ENCODE results near the gene CMTM6.
"Not testable (repeated sequence)": the region's sequence is repeated elsewhere in the genome, so short reads cannot be mapped to it uniquely, and the experiment has no call there.

Gene CMTM6

DNA sequence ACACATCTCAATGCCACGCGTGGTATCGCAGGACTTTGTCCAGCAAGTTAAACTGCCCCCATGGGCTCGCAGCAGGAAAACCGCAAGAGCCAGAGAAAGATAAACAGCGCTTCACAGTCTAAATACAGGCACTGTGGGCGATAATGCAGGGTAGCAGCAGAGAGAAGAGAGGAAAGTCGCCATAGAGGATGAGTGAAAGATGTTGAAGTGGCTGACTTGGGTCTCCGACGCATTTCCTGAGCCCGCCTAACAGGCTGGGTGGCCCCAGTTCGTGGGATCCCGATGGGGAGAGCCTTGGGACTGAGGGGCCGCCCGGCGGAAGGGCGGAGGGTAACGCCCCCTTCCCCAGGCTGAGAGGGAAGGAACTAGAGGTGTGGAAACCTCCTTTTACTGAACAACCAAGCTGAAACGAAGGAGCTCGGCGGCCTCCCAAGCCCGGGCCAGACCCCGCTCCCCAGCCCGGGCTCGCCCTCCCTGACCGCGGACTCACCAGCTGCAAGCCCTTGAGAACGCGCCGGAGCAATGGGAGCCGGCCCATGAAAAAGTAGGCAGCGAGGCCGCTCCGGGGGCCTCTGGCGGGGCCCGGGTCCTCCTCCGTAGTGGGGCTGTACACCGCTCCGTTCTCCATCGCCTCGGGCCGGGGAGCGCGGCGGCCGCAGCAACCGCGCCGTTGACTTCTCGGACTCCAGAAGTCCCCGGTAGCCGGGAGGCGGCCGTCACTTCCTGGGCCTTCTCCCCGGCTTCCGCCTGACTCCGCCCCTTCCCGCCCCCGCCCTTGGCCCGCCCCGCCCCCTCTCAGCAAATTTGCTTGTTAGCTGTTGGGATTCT, at the start of gene CMTM6:
CMTM6 (minus strand) TSS at position 735 of the 828 bp plus-strand sequence; CDS start at position 628, 107 bp downstream.
- no peak for FAIRE-seq
- DNase-seq (ENCODE audit: insufficient read length, low spot score) = peak; percentile 88

- FAIRE-seq (no peak), DNase-seq (ENCODE audit: insufficient read length, low spot score) (no peak)
Measured at GRCh38 chr3:32552013-32552412, 49.4 kb upstream of the CMTM6 start.

DNA sequence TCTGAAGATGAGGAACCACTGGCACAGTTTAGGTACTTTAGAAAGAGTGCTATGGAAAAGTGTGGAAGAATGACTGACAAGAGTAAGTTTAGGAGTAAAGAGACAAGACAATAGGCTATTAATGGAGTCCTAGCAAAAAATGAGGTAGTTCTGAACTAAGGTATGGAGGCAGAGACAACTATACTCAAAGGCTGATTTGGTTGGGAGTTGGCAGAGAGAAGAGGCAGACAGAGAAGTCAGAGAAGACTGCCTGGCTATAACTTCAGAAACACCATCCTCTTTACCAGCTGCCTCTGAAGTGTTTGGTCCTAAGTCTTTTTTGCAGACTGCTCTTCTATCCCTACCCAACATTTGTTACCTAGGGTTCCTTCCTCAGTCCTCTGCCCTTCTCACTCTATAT, 48.8 kb upstream of the CMTM6 start:
- no peak for FAIRE-seq
- no peak for DNase-seq (ENCODE audit: insufficient read length, low spot score)

- DNase-seq (ENCODE audit: insufficient read length, low spot score) (no peak), FAIRE-seq (no peak)
Measured at GRCh38 chr3:32551087-32551486, 48.4 kb upstream of the CMTM6 start.

- no peak for FAIRE-seq
Measured at GRCh38 chr3:32545305-32545704, 42.7 kb upstream of the CMTM6 start.

GRCh38 chr3:32544894-32545293, 42.2 kb upstream of the CMTM6 start:
- no peak for DNase-seq (ENCODE audit: insufficient read length, low spot score)
- no peak for FAIRE-seq

More at GRCh38 chr3:32545305-32545704, 42.7 kb upstream of the CMTM6 start:
- no peak for DNase-seq (ENCODE audit: insufficient read length, low spot score)

GRCh38 chr3:32542807-32543206, 40.2 kb upstream of the CMTM6 start:
- DNase-seq (ENCODE audit: insufficient read length, low spot score) (no peak), FAIRE-seq (no peak)

GRCh38 chr3:32540899-32541298, 38.2 kb upstream of the CMTM6 start:
- FAIRE-seq = peak; percentile 83
- DNase-seq (ENCODE audit: insufficient read length, low spot score) = no peak

DNA sequence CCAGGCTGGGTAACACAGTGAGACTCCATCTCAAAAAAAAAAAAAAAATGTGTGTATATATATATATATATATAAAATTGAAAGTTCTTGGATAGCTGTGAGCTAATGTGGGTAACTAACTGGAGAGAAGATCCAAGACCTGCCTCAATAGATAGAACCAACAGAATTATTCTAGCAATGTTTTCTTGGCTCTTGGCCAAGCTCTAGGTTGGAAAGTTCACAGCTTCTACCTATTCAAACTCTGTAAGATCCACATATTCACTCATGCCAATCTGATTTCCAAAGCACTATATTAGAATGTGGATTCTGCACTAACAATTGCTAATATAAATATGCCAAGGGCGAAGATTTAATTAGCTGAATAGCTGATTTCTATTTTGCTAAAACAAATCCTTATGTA, 29.8 kb upstream of the CMTM6 start:
- FAIRE-seq = no peak
- DNase-seq (ENCODE audit: insufficient read length, low spot score) = no peak

GRCh38 chr3:32531010-32531647, 28.5 kb upstream of the CMTM6 start:
- DNase-seq (ENCODE audit: insufficient read length, low spot score) = no peak
- no peak for FAIRE-seq

DNA sequence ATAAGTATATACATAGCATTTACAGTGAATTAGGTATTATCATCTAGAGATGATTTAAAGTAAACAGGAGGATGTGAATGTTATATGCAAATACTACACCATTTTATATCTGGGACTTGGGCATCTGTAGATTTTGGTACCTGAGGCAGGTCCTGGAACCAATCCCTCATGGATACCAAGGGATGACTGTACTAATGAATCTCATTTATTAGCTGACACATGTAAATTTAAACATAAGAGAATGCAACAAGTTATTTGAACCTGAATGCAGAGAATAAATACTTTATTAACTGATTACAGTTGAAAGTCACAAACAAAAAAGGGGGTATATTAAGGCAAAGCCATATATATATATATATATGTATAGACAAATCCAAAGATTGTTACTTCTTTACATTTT, 23.1 kb upstream of the CMTM6 start:
- DNase-seq (ENCODE audit: insufficient read length, low spot score) (no peak), FAIRE-seq (no peak)

DNA sequence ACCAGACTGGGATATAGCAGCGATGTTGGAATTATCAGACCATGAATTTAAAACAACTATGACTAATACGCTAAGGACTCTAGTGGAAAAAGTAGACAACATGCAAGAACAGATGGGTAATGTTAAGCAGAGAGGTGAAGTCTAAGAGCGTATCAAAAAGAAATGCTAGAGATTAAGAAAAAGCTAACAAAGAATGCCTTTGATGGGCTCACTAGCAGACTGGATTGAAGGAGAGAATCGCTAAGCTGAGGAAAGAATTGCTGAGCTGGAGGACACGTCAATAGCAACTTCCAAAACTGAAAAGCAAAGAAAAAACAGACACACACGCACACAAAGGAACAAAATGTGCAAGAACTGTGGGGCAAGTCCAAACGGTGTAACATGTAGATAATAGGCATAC, 20.0 kb upstream of the CMTM6 start:
- FAIRE-seq (no peak), DNase-seq (ENCODE audit: insufficient read length, low spot score) (no peak)

- DNase-seq (ENCODE audit: insufficient read length, low spot score); FAIRE-seq: not testable (repeated sequence)
Measured at GRCh38 chr3:32518921-32519320, 16.3 kb upstream of the CMTM6 start.

DNA sequence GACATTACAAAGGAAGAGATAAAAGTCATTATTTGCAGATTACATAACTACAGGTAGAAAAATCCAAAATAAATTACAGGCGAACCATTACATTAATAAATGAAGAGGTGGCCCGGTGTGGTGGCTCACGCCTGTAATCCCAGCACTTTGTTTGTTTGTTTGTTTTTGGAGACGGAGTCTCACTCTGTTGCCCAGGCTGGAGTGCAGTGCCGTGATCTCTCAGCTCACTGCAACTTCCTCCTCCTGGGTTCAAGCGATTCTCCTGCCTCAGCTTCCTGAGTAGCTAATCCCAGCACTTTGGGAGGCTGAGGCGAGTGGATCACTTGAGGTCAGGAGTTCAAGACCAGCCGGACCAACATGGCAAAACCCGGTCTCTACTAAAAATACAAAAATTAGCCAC, 14.1 kb upstream of the CMTM6 start:
- DNase-seq (ENCODE audit: insufficient read length, low spot score); FAIRE-seq: not testable (repeated sequence)

DNA sequence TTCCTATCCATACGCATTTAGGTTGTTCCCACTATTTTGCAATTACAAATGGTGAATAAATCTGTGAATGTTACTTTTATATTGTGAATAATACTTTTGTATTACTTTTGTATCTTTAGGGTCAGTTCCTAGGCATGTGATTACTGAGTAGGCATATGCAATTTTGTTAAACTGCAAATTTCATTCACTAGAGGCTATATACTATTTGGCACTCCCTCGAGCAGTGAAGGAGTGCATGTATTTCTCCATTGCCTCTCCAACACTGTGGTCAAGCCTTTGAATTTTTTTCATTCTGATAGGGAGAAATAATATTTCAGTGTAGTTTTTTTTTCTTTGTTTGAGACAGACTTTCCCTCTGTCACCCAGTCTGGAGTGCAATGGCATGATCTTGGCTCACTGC, 8.4 kb upstream of the CMTM6 start:
- DNase-seq (ENCODE audit: insufficient read length, low spot score) = no peak
- FAIRE-seq = no peak

DNA sequence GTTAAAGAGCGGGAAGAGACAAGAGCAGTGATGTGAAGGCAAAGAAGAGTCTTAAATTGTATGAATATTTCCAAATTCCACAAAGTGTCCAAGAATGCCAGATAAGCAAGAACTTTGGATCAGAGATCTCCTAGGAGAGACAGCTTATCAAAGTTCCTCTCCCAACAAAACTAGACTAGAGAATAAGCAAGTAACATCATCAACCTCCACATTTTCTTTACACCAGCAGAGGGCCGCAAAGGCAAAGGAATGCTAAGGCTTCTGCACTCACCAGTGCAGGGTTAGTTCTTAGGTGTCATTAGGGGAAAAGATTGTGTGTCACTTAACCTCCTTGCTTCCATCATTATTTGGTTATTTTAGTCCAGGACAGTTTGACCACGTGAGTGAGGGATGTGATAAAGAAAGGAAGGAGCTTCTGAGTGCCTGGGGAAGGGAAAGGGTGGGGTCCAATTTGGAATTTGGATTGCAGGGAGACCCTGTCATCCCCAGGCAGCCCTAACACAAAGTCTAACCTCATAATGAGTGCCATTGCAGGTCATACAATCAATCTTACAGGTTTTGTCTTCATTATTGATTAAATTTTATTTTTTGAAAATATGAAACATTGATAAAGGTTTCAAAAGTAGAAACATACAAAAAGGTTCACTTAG, 7.5 kb upstream of the CMTM6 start:
- DNase-seq (ENCODE audit: insufficient read length, low spot score) (peak; percentile 74), FAIRE-seq (peak; percentile 74)

GRCh38 chr3:32508711-32509110, 6.1 kb upstream of the CMTM6 start:
- DNase-seq (ENCODE audit: insufficient read length, low spot score) = no peak
- FAIRE-seq = no peak

DNA sequence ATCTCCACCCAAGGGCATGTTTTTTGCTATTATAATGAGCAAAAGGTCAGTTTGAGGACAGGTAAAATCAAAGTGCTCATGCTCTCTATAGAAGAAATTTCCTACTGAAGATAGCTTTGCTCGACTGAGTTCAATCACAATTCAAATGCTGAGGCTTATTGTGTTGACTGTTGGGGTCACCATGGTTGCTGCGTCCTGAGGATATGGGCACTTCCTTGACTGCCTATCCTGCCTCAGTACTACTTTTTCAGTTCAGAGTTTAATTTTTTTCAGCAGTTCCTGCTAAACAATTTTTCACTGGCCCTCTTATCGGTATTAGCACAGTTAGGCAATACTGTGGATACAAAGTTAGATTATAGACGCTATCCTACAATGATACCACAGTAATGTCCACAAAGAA, 3.8 kb upstream of the CMTM6 start:
- no peak for FAIRE-seq
- no peak for DNase-seq (ENCODE audit: insufficient read length, low spot score)

DNA sequence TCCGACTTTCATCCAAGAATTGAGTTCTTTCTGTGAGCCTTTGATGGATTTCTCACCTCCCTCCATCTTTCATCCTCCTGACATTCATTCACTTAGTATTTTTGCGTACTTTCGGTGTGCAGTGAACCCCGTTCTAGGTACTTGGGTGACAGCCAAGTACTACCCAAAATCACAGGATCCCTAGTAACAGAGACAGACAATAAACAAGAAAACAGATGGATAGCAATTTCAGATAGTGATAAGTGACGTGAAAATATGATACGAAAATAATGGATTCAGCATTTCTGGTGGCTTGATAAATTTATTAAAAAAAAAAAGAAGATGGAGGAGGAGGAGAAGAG, 264 bp upstream of the CMTM6 start:
- DNase-seq (ENCODE audit: insufficient read length, low spot score) = no peak
- no peak for FAIRE-seq

GRCh38 chr3:32501783-32502117, 902 bp downstream of the CMTM6 start:
- DNase-seq (ENCODE audit: insufficient read length, low spot score) = no peak
- FAIRE-seq = no peak

DNA sequence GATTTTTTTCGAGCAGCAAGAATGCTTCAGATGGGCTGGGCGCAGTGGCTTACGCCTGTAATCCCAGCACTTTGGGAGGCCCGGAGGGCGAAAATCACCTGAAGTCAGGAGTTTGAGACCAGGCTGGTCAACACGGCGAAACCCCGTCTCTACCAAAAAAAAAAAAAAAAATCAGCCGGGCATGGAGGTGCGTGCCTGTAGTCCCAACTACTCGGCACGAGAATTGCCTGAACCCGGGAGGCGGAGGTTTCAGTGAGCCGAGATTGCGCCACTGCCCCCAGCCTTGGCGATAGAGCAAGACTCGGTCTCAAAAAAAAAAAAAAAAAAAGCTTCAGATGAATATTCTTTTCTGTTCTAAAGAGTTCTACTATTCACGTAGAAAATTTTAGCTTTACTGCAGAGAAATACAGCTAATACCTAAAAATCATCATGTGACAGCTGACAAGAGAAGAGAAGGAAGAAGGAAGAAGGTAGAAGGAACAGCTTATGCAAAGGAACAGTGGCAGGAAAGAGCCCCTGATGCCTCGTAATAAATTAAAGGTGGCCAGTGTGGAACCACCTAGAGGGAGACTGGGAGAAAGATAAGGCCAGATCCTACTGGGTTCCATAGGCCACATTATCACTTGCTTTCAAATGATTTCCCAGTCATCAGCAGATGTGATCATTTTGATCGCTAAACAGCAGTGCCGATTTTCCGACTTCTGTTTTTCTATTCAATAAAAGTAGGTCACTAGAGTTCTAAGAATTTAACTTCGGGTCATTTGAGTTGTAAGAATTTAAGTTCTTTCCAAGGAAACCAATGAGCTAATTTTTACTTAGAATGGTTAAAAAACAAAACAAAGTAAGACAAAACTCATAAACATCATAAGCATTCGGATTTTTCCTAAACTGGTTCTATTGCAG, 1.5 kb downstream of the CMTM6 start:
- no peak for DNase-seq (ENCODE audit: insufficient read length, low spot score)
- FAIRE-seq = no peak
